GM23338 (cell line): ENCODE measurements around the gene TTC9C.

Experiments used
- CREB1 ChIP-seq: fragments of 250-450 bp; sonication (Bioruptor Pico); IDR thresholded peaks from 2 replicates; pipeline ENCODE4 v1.5.0; 2020; ENCODE audit warnings: low read depth, mild to moderate bottlenecking, moderate library complexity
- CTCF ChIP-seq, 2 experiments: fragments of 200-600 bp in 1 of 2; sonication (generic) in 1 of 2; conservative IDR thresholded peaks; 2 replicates each; pipeline versions ENCODE4 v1.5.1 to v1.6.1; 2016 to 2017; ENCODE audit warnings: antibody characterized with exemption in 2 of 2, low read depth in 2 of 2, mild to moderate bottlenecking in 2 of 2, moderate library complexity in 1 of 2
- ETS1 ChIP-seq: IDR thresholded peaks from 2 replicates; pipeline ENCODE4 v1.6.1; 2016; ENCODE audit warnings: antibody characterized with exemption
- EZH2 ChIP-seq: fragments of 200-600 bp; sonication (generic); IDR thresholded peaks from one replicate; pipeline ENCODE4 v1.8.0; 2017; ENCODE audit warnings: antibody characterized with exemption, mild to moderate bottlenecking, low read depth; ENCODE audit not compliant: unreplicated experiment
- EZH2phosphoT487 ChIP-seq: fragments of 200-600 bp; sonication (generic); IDR thresholded peaks from one replicate; pipeline ENCODE4 v1.8.1; 2018; ENCODE audit warnings: antibody characterized with exemption; ENCODE audit not compliant: unreplicated experiment
- POLR2AphosphoS5 ChIP-seq: IDR thresholded peaks from 2 replicates; pipeline ENCODE4 v1.6.1; 2016; ENCODE audit warnings: antibody characterized with exemption, low read depth
- REST ChIP-seq: IDR thresholded peaks from one replicate; pipeline ENCODE4 v1.6.1; 2018; ENCODE audit warnings: antibody characterized with exemption; ENCODE audit not compliant: unreplicated experiment
- STAT1 ChIP-seq: IDR thresholded peaks from one replicate; pipeline ENCODE4 v1.6.1; 2016; ENCODE audit warnings: antibody characterized with exemption; ENCODE audit not compliant: unreplicated experiment
- ZNF331 ChIP-seq: fragments of 250-450 bp; sonication (Bioruptor Pico); IDR thresholded peaks from 2 replicates; pipeline ENCODE4 v1.5.0; 2020; ENCODE audit warnings: low read depth, mild to moderate bottlenecking, moderate library complexity
- ZNF462 ChIP-seq: fragments of 250-450 bp; sonication (Bioruptor Pico); IDR thresholded peaks from 2 replicates; pipeline ENCODE4 v1.5.0; 2020; ENCODE audit warnings: mild to moderate bottlenecking, moderate library complexity

GRCh38 chr11:62752177-62752785 is 24.0 kb downstream of the TTC9C start:
- no peak for TF ChIP-seq CTCF (conservative IDR thresholded peaks at IDR 0.05; ENCODE audit: low read depth in 2 of 2)
- TF ChIP-seq POLR2AphosphoS5, result no peak
- no peak for TF ChIP-seq REST
- no peak for TF ChIP-seq STAT1
- TF ChIP-seq EZH2, result no peak
- no peak for TF ChIP-seq CREB1 (CRISPR knock-in tag)
- TF ChIP-seq EZH2phosphoT487, result no peak
- no peak for TF ChIP-seq ETS1
- no peak for TF ChIP-seq ZNF331 (CRISPR knock-in tag)
- no peak for TF ChIP-seq ZNF462 (CRISPR knock-in tag)
